ENCODE measurements around the gene TLR1.

The TLR1 gene

GRCh38 chr4:38791010-38791409 is 13.6 kb downstream of the TLR1 start:
- peak overlapping the region; percentile 13 for H3K4me2 ChIP-seq (ENCODE audit: low read length)

GRCh38 chr4:38788317-38788716 is 16.3 kb downstream of the TLR1 start:
- no peak overlapping the region for H3K4me3 ChIP-seq (ENCODE audit: low read length)
- TF ChIP-seq CTCF (IDR thresholded peaks at IDR 0.05; ENCODE audit: low read depth, low read length) (no peak), EZH2phosphoT487 (IDR thresholded peaks at IDR 0.05; ENCODE audit: low read depth) (no peak)
- peaks cover 29% of the 10 kb centered on the region for H3K36me3 ChIP-seq (replicated peaks; ENCODE audit: low read depth, low read length)
- peaks cover 13% of the 10 kb centered on the region for H3K9me3 ChIP-seq (ENCODE audit: insufficient read depth, low read length)
- no peaks in the 10 kb centered on the region for H3K79me2 ChIP-seq (ENCODE audit: low read length)
- no peak overlapping the region for H3K4me2 ChIP-seq (ENCODE audit: low read length)
- no peak overlapping the region for H3K27ac ChIP-seq (ENCODE audit: low read length)
- no peaks in the 10 kb centered on the region for H4K20me1 ChIP-seq (ENCODE audit: insufficient read depth, low read length)
- no peak overlapping the region for H3K9ac ChIP-seq (ENCODE audit: low read length)
- no peaks in the 10 kb centered on the region for H3K27me3 ChIP-seq (ENCODE audit: low read depth, low read length)
- no peak overlapping the region for H2AFZ ChIP-seq (ENCODE audit: low read depth, low read length)
- peaks cover 45% of the 10 kb centered on the region for H3K4me1 ChIP-seq (ENCODE audit: low read length)

More at GRCh38 chr4:38791010-38791409, 13.6 kb downstream of the TLR1 start:
- Histone ChIP-seq H3K27me3 (ENCODE audit: low read depth, low read length) (no peaks in the 10 kb centered on the region), H4K20me1 (ENCODE audit: insufficient read depth, low read length) (no peaks in the 10 kb centered on the region), H3K9me3 (ENCODE audit: insufficient read depth, low read length) (peaks cover 17% of the 10 kb centered on the region), H2AFZ (ENCODE audit: low read depth, low read length) (no peak overlapping the region), H3K36me3 (replicated peaks; ENCODE audit: low read depth, low read length) (peaks cover 41% of the 10 kb centered on the region), H3K4me3 (ENCODE audit: low read length) (no peak overlapping the region), H3K27ac (ENCODE audit: low read length) (peak overlapping the region; percentile 14; the same call in 1 of the 2 replicates), H3K9ac (ENCODE audit: low read length) (no peak overlapping the region), H3K4me1 (ENCODE audit: low read length) (peaks cover 30% of the 10 kb centered on the region), H3K79me2 (ENCODE audit: low read length) (no peaks in the 10 kb centered on the region)
- TF ChIP-seq CTCF (IDR thresholded peaks at IDR 0.05; ENCODE audit: low read depth, low read length) (no peak), EZH2phosphoT487 (IDR thresholded peaks at IDR 0.05; ENCODE audit: low read depth) (no peak)

- Histone ChIP-seq H3K27me3 (ENCODE audit: low read depth, low read length) (no peaks in the 10 kb centered on the region), H3K9me3 (ENCODE audit: insufficient read depth, low read length) (peaks cover 13% of the 10 kb centered on the region), H3K79me2 (ENCODE audit: low read length) (no peaks in the 10 kb centered on the region), H3K9ac (ENCODE audit: low read length) (no peak overlapping the region), H3K4me2 (ENCODE audit: low read length) (no peak overlapping the region), H3K27ac (ENCODE audit: low read length) (no peak overlapping the region), H3K36me3 (replicated peaks; ENCODE audit: low read depth, low read length) (peaks cover 29% of the 10 kb centered on the region), H3K4me3 (ENCODE audit: low read length) (no peak overlapping the region), H2AFZ (ENCODE audit: low read depth, low read length) (no peak overlapping the region), H4K20me1 (ENCODE audit: insufficient read depth, low read length) (no peaks in the 10 kb centered on the region), H3K4me1 (ENCODE audit: low read length) (peaks cover 45% of the 10 kb centered on the region)
- no peak for TF ChIP-seq EZH2phosphoT487 (IDR thresholded peaks at IDR 0.05; ENCODE audit: low read depth)
- TF ChIP-seq CTCF (IDR thresholded peaks at IDR 0.05; ENCODE audit: low read depth, low read length) = no peak
Observed at GRCh38 chr4:38787693-38788092, 16.9 kb downstream of the TLR1 start.

GRCh38 chr4:38785901-38786402 is 18.6 kb downstream of the TLR1 start:
- Histone ChIP-seq H3K79me2 (ENCODE audit: low read length) (peaks cover 16% of the 10 kb centered on the region), H3K36me3 (replicated peaks; ENCODE audit: low read depth, low read length) (peaks cover 31% of the 10 kb centered on the region), H3K4me2 (ENCODE audit: low read length) (peak overlapping the region; percentile 48), H3K27me3 (ENCODE audit: low read depth, low read length) (no peaks in the 10 kb centered on the region), H3K9ac (ENCODE audit: low read length) (peak overlapping the region; percentile 56; the same call in 1 of the 2 replicates), H3K4me3 (ENCODE audit: low read length) (peak overlapping the region; percentile 9; the same call in 1 of the 2 replicates), H3K4me1 (ENCODE audit: low read length) (peaks cover 48% of the 10 kb centered on the region), H2AFZ (ENCODE audit: low read depth, low read length) (peak overlapping the region; percentile 6; the same call in 1 of the 2 replicates), H3K9me3 (ENCODE audit: insufficient read depth, low read length) (peaks cover 13% of the 10 kb centered on the region), H4K20me1 (ENCODE audit: insufficient read depth, low read length) (no peaks in the 10 kb centered on the region), H3K27ac (ENCODE audit: low read length) (peak overlapping the region; percentile 93)
- TF ChIP-seq CTCF (IDR thresholded peaks at IDR 0.05; ENCODE audit: low read depth, low read length) (peak; percentile 13), EZH2phosphoT487 (IDR thresholded peaks at IDR 0.05; ENCODE audit: low read depth) (no peak)
